SK-N-MC (cell line): ENCODE data around the gene TK1.

Experiments used
- EZH2 ChIP-seq: fragments of 200-600 bp; sonication (generic); IDR thresholded peaks from one replicate; pipeline ENCODE4 v1.6.1; 2017; ENCODE audit warnings: antibody characterized with exemption
- POLR2AphosphoS5 ChIP-seq: IDR thresholded peaks from 2 replicates; pipeline ENCODE4 v1.6.1; 2012; ENCODE audit warnings: mild to moderate bottlenecking, low read depth, low read length, borderline replicate concordance

DNA sequence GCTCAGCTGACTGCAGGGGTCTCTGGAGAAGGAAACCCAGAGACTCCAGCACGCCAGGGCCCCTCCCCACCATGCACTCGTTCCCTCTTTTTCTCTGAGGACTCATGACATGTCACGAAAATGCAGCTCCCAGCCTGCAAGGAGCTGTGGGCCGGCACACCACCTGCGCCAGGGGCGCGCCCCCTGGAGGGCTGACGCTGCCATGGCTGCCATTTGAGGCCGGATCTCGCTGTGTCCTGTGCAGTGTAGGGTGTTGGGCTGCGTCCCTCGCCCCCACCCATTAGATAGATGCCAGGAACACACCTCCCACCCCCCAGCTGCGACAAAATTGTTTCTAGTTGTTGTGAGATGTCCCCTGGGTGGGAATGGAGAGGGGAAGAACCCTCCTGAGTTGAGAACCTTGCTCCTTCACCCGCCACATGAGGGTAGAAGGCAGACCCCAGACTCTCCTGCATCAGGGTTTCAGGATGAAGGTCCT lies 10.3 kb downstream of the TK1 start:
- TF ChIP-seq POLR2AphosphoS5 (no peak), EZH2 (no peak)
